GM21423 (cell line): ENCODE results near the gene FN3K.
A peak's percentile ranks its signal among the peaks of the same experiment; 100 is the strongest.

ENCODE experiments used
- ATAC-seq: cut with Tn5 transposase; IDR thresholded peaks from one replicate; pipeline ENCODE4 v1.9.1; 2021; ENCODE audit warnings: mild to moderate bottlenecking, moderate library complexity; ENCODE audit not compliant: unreplicated experiment

The FN3K gene

DNA sequence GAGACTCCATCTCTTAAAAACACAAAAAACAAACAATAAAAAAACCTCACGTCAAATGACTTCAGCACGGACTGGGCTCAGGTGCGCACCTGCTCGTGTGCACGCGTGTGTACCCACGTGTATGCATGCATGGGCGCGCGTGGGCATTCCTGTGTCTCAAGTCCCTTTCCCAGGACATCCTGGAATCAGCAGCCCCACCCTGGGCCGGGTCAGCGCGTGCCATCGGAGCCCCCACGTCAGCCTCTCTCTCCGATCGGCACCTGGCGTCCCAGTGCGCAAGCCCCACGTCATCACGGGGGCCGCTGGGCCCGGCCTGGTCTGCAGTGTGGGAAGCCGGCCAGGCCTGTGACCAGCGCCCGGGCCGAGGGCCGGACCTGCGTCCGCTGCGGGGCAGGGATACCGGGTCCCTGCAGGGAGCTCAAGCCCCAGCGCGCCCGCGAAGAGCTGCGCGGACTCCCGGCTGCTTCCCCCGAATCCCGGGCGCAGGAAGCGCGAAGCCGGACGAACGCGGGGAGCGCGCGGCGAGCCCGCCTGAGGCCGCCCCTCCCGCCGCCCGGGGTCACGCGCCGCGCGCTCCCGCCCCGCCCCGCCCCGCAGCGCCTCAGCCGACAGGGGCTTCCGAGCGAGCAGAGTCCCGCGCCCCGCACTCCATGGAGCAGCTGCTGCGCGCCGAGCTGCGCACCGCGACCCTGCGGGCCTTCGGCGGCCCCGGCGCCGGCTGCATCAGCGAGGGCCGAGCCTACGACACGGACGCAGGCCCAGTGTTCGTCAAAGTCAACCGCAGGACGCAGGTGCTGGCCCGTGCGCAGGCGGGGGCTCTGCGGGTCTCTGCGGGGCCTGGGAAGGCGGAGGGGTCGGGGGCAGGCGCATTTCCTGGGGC is at the start of gene FN3K:
Gene FN3K, plus strand, starts transcription at position 629 of the 880 bp plus-strand sequence. Its CDS starts 22 bp downstream, at position 651.
- ATAC-seq, result no peak

GRCh38 chr17:82686366-82687324 is 48.8 kb upstream of the FN3K start:
- no peak for ATAC-seq

GRCh38 chr17:82687375-82687861 is 48.0 kb upstream of the FN3K start:
- ATAC-seq, result no peak

DNA sequence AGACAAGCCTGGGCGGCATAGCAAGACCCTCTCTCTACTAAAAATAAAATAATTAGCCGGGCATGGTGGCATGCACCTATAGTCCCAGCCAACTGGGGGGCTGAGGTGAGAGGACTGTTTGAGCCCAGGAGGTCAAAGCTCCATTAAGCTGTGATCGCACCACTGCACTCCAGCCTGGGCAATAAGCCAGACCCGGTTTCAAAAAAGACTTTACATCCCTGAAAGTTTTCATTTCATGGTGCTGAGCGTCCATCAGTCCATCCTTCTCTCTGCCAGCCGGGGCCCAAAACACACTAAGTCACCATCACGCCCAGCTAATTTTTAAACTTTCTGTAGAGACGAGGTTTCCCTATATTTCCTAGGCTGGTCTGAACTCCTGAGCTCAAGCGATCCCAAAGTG is 47.5 kb upstream of the FN3K start:
- no peak for ATAC-seq

- ATAC-seq, result no peak
Measured at GRCh38 chr17:82689077-82689476, 46.3 kb upstream of the FN3K start.

DNA sequence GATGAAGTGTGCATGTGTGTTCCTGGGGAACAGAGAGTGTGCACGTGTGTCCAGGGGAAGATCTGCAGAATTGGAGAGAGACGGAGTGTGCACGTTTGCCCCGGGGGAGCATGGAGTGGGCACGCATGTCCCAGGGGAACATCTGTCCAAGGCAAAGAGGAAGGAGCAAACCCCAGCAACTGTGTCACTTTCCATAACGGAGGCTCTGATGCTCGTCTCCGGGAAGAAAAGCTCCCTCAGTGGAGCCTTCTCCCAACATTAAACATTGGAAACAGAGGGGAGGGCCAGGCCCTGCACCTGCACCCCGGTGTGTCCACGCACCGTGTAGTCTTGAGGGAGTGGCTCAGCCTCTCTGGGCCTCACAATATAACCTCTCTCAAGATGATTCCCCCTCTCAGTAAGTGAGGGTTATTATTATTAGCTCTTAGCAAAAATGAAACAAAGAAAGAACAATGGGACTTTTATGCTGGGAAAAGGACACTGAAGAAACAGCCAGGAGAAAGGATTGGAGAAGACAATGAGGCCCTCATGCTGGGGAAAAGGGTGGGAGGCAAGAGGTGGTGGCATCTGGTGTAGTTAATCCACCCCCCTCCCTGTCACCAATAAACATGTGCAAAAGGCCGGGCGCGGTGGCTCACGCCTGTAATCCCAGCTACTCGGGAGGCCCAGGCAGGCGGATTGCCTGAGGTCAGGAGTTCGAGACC is 44.5 kb upstream of the FN3K start:
- ATAC-seq, result no peak

DNA sequence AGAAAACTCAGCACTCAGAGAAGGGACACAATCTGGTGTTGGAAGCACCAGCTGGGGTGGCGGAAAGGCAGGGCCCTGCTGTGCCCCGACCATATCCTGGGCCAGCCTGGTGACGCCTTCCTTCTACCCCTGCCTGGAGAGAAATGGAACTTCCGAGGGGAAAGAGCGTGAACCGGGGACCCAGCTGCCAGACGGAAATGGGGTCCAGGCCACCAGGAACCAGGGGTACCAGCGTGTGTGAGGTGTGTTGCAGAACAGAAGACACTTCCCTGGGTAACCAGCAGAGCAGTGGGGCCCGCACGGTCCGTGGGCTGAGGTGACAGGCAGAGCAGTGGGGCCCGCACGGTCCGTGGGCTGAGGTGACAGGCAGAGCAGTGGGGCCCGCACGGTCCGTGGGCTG is 43.7 kb upstream of the FN3K start:
- no peak for ATAC-seq

DNA sequence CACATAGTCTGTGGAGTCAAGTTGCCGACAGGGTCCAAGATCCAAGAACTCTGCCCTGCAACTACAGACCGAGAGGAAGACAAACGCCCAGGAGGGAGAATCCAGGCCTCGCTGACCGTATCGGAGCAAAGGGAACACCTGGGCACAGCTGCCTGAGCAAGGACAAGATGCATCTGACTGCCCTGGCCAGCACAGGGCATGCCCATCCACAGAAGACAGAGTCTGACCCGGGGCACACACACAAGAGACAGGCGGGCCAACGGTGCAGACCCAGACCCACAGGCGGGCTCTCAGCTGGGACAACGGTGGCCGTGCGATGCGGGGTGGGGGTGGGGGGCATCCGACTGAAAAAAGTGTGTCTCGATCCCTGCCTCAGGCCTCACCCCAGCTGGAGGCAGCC is 43.1 kb upstream of the FN3K start:
- ATAC-seq, result no peak

DNA sequence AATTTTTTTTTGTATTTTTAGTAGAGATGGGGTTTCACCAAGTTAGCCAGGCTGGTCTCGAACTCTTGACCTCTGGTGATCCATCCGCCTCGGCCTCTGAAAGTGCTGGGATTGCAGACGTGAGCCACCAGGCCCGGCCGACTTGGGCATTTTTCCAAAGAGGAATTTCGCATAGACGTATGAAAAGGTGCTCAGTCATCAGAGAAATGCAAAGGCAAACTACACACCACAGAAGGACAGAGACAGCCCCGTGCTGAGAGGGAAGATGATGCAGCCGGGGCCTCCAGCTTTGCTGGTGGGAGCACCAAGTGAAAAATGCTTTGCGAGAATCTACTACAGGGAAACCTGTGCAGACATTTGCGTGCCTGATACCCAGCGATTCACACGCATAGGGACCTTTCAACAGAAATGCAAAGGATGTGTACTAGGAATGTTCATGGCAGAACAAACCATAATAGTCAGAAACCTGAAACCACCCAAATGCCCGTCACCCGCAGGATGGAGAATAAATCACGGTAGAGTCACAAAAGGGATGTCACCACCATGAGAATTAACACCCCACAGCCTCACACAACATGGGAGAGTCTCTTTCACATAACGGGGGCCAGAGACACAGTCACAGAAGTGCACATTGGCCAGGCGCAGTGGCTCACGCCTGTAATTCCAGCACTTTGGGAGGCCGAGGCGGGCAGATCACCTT is 42.1 kb upstream of the FN3K start:
- ATAC-seq, result no peak

DNA sequence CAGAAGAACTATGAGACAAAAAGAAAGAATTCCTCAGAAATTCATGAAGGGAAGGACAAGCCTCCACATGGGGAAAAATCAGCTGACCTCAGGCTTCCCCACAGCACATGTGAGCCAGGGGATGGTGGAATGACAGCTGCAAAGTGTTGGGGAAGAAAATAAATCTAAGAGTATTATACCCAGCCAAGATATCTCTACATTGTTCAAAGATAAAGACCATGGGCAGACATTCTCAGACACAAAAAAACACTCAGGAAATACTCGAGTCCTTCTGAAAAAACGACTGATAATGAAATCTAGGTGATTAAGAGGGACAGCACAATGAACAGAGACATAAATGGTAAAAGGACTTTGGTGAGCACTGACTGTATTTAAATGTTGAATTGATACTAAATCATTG is 40.8 kb upstream of the FN3K start:
- no peak for ATAC-seq

DNA sequence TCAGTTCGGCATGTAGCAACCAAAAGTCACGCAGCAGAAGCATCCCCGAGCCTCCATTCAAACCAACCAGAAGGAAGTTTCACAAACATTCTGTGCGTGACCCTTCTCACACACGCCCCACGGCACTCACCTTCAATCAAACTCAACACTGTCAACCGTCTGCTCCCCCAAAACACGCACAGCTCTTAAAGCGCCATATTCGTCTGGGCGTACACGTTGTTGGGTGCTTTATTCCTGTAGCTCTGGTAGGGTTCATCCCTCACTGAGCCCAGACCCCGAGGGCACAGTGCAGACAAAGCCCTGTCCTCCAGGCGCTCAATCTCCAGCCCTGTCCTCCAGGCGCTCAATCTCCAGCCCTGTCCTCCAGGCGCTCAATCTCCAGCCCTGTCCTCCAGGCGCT is 39.2 kb upstream of the FN3K start:
- ATAC-seq, result no peak

DNA sequence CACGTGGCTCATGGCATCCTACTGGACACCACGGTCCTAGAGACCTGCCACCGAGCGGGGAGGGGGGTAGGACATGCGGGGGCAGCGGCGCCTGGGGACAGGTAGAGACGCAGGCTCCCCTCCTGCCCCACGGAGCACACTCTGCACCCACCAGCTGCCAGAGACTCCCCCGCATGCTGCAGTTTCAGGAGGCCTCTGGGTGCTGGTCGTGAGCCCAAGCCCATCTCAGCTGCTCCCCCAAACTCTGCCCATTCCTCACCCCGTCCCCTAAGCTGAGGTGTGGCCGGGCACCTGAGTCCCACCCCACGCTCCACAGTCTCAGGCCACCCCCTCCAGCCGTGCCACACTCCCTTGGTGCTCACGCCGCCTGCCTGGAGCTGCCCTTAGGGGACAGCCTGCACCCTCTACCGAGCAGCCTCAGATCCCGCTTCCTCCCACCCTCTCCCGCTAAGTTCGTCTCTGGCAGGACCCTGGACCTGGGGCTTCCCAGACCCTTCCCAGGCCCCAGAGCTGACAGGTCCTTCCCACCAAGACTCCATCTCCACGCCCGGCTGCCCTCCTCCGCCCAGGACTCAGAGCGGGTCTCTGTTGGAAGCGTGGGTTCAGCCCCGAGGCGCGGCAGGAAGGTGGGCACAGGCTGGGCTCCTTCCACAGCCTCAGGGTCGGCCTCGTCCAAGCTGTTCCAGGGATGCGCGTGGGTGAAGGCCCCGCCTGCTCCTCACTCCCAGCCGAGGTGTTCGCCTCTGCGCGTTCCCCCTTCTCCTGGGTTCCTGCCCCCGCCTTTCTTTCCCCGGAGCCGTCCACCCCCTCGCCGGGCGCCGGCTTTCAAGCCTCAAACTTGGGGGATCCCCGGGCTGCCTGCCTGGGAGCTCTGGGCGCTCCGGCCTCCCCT is 38.3 kb upstream of the FN3K start:
- no peak for ATAC-seq

DNA sequence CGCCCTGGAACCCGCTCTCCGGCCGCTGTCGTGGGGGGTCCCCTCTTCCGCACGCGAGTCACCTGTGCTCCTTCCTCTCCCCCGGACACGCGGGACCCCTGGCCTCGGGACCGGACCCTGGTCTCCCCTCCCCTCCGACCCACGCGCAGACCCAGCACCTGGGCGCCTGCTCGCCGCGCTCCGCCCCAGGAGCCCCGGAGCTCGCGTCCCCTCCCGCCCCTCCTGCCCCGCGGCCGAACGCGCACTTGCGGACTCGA is 37.7 kb upstream of the FN3K start:
- ATAC-seq, result no peak

DNA sequence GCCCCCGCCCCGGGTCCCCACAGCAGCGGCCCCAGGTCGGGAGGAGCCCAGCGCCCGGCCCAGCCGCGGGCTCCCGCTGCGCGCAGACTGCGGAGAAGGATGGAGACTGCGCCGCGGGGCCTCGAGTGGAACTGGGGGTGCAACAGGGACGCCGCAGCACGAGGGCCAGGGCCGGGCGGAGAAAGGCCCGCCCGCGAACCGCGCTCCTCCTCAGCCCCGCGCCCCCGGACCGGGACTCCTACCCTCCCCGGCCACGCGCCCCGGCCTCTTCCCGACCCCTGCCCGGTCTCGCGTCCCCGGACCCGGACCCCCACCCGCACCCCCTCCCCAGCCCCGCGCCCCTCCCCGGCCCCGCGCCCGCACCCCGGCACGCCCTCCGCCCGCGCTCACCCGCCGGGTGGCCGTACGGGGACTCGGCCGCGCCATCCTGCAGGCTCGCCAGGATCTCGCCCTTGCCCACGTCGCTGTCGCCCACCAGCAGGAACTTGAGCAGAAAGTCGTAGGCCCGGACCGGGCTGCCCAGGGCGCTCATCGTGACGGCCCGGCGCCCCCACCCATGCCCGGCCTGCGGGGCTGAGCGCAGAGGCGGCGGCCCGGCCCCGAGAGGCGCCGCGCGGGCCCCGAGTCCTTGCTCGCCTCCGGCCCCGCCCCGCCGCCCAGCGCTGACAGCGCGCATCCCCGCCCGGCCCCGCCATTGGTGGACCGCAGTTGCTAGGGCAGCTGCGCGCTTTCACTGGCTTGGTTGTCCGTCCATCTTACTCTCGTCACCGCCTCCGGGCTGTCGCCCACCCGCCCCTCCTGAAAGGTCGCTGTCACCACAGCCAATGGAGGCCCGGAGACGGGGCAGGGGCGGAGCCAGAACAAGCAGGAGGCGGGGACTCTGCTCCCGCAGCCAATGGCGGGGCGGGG is 37.1 kb upstream of the FN3K start, which contains the start of gene RAB40B:
Gene RAB40B, minus strand, starts transcription at position 634 of the 909 bp plus-strand sequence. Its CDS starts 102 bp downstream, at position 532.
- ATAC-seq, result peak; percentile 96

DNA sequence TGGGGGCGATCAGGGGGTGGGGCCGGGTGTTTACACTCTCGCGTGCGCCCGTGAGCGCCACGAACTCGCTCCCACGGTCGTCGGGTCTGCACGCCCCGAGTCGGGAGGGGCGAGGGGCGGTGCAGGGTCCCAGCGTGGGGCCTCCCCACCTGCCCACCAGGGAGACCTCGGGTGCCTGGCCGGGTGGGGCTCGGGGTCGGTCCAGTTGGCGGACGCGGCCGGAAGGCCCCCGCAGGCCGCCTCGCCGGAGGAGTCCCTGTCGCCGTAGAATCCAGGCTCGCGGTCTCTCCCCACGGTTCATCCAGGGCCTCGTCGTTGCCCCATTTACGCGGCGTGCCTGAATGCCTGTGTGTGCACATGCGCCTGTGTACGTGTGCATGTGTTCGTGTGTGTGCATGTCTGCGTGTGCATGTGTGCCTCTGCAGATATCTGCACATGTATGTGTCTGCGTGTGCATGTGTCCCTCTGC is 36.4 kb upstream of the FN3K start:
- no peak for ATAC-seq

- no peak for ATAC-seq
Measured at GRCh38 chr17:82699551-82699950, 35.9 kb upstream of the FN3K start.

- no peak for ATAC-seq
Measured at GRCh38 chr17:82702231-82702927, 33.0 kb upstream of the FN3K start.
